Cardiac septum (tissue), 1 donor: ENCODE results near the gene KRABD2.
"Not testable (repeated sequence)": the region's sequence is repeated elsewhere in the genome, so short reads cannot be mapped to it uniquely, and the experiment has no call there.

Source experiments
- DNase-seq: peaks from one replicate; pipeline ENCODE4 v3.0.0-alpha.2; 2020; ENCODE audit warnings: low spot score
- intact Hi-C: fragments of 100-400 bp; cut with DNase I; formaldehyde crosslinking; loops from one replicate; pipeline ENCODE4 v1.14.0; 2022
- donor health status: DM: no; HTN: no; CAD: no.

Gene KRABD2

GRCh38 chr17:8369944-8370343 lies 6.6 kb downstream of the KRABD2 start:
- intact Hi-C loops = loop anchor here (10.0 kb wide), 1 partner anchor 145 kb away; no protein-coding TSS in a partner anchor
- no peak for DNase-seq

GRCh38 chr17:8368193-8368592 lies 8.3 kb downstream of the KRABD2 start:
- DNase-seq = no peak
- intact Hi-C loops = no loop called here

- intact Hi-C loops = no loop called here
- DNase-seq = no peak
Observed at GRCh38 chr17:8366231-8366630, 10.3 kb downstream of the KRABD2 start.

- intact Hi-C loops = no loop called here
- no peak for DNase-seq
Observed at GRCh38 chr17:8365143-8365542, 11.4 kb downstream of the KRABD2 start.

GRCh38 chr17:8362651-8363332 lies 13.7 kb downstream of the KRABD2 start:
- intact Hi-C loops = no loop called here
- DNase-seq = no peak

- intact Hi-C loops = no loop called here
- DNase-seq = no peak
Observed at GRCh38 chr17:8360751-8361150, 15.8 kb downstream of the KRABD2 start.

GRCh38 chr17:8360260-8360659 lies 16.2 kb downstream of the KRABD2 start:
- DNase-seq = no peak
- intact Hi-C loops = no loop called here

GRCh38 chr17:8359769-8360168 lies 16.7 kb downstream of the KRABD2 start:
- no peak for DNase-seq
- intact Hi-C loops = loop anchor here (5.0 kb wide), 1 partner anchor 47 kb away; the partner anchor contains the start of gene ARHGEF15

GRCh38 chr17:8357910-8358309 lies 18.6 kb downstream of the KRABD2 start:
- intact Hi-C loops = loop anchor here (5.0 kb wide), 1 partner anchor 46 kb away; the partner anchor contains the start of gene ARHGEF15

GRCh38 chr17:8354236-8354635 lies 22.3 kb downstream of the KRABD2 start:
- intact Hi-C loops = no loop called here
- DNase-seq = no peak

More at GRCh38 chr17:8357910-8358309, 18.6 kb downstream of the KRABD2 start:
- DNase-seq = no peak

GRCh38 chr17:8353736-8354135 lies 22.8 kb downstream of the KRABD2 start:
- intact Hi-C loops = no loop called here
- DNase-seq = no peak

GRCh38 chr17:8350339-8350738 lies 26.2 kb downstream of the KRABD2 start:
- no peak for DNase-seq
- intact Hi-C loops = no loop called here

GRCh38 chr17:8347001-8347400 lies 29.5 kb downstream of the KRABD2 start:
- intact Hi-C loops, DNase-seq: not testable (repeated sequence)

GRCh38 chr17:8345951-8346665 lies 30.4 kb downstream of the KRABD2 start:
- DNase-seq = no peak
- intact Hi-C loops = no loop called here

GRCh38 chr17:8345052-8345690 lies 31.3 kb downstream of the KRABD2 start:
- no peak for DNase-seq
- intact Hi-C loops = no loop called here

- intact Hi-C loops = no loop called here
- no peak for DNase-seq
Observed at GRCh38 chr17:8341456-8341855, 35.0 kb downstream of the KRABD2 start.

- no peak for DNase-seq
- intact Hi-C loops = no loop called here
Observed at GRCh38 chr17:8339540-8339939, 37.0 kb downstream of the KRABD2 start, which contains the start of gene ODF4. TSS of gene ODF4 (plus strand) at chr17:8339840. CDS start at chr17:8340052, 212 bp downstream.

GRCh38 chr17:8338753-8339140 lies 37.8 kb downstream of the KRABD2 start:
- intact Hi-C loops = no loop called here
- no peak for DNase-seq

- no peak for DNase-seq
- intact Hi-C loops = no loop called here
Observed at GRCh38 chr17:8337802-8338752, 38.4 kb downstream of the KRABD2 start.
